Astrocyte of the hippocampus (primary cell): ENCODE data around the gene PRODH2.
"Not testable (repeated sequence)": the region's sequence is repeated elsewhere in the genome, so short reads cannot be mapped to it uniquely, and the experiment has no call there.

Experiments used
- DNase-seq: peaks from one replicate; pipeline ENCODE4 v3.0.0; 2011; ENCODE audit warnings: low read depth, low spot score

The PRODH2 gene

DNA sequence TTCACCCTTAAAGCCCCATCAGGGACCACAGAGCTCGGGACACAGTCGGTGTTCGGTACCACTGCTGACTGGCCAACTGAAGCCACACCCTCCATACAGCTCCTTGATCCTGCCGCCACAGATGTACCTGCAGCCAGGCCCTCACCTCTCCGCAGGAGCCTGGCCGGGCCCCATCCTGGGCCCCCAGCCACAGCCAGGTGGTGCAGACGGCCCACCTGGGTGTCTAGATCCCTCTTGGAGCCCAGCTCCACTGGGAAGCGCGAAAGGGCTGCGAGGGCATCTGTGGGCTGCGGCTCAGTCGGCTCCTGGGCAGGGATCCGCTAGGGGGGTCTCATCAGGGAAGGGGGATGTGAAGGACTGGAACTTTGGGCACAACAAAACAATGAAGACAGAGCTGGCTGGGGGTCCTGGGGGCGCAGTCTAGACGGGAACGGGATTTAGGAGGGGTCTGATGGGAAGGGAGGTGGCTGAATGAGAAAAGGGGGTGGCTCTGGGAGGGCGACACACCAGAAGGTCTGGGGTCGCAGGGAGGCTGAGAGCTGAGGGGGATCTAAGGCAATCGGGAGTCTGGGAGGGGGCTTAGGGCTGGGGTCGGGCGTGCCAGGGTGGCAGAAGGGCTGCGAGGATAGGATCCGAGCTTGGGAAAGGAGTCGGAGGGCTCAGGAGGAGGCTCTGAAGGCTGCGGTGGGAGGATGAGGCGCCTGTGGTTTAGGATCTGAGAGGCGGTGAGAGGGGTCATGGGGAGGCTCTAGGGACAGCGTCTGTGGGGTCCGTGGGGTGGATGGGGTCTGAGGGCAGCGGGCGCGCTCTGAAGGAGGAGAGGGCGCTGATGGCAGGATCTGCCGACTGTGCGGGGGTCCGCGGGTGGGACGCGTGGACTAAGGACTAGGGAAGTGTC is 15.8 kb downstream of the PRODH2 start:
- no peak for DNase-seq

GRCh38 chr19:35795564-35795963 is 17.1 kb downstream of the PRODH2 start:
- not testable (repeated sequence) for DNase-seq

DNA sequence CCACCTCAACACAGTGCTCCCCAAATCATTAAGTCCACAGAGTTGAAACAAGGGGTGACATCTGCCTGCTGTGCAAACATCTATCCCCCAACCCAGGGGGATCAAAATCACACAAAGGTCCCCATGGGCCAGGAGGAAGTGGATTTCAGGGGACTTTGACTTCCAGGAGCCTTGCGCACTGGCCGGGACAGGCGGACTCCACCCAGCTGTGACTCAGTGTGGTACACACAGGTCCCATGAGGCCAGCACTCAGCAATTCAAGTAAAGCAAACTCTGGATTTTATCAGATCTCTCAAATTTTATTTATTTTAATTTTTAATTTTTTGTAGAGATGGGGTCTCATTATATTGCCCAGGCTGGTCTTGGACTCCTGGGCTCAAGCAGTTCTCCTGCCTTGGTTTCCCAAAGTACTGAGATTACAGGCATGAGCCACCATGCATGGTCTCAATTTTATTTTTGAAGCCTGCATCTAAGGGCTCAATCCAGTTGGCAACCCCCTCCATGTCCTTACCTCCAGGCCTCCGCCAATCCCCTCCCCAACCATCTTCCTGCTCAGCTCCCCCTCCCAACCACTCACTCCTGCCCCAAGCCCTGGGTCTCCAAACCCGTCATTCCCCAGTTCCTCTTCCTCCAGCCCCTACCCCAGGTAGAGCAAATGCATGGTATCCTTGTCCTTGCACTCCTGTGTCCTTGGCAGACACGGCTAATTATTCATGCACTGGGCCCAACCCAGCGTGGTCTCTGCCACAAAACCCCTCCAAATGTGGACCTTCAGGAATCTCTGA is 19.1 kb downstream of the PRODH2 start:
- no peak for DNase-seq

DNA sequence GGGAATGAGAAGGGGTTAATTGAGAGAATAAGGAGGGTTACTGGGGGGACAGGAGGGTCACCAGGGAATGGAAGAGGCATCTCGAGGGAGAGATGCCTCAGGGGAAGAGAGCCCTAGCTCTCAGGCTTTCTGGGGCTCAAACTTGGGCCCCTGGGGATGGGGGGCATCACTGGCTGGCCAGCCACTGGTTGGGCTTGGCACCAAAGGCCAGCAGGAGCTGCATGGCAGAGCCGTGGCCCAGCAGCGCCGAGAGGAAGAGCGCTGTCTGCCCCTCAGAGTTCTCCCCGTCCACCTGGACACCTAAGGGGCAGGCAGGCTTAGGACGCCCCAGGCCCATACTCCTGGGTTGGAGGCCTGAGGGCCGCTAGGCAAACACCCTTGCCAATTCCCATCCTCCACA is 19.8 kb downstream of the PRODH2 start:
- no peak for DNase-seq

- DNase-seq: no peak
Measured at GRCh38 chr19:35792312-35792711, 20.3 kb downstream of the PRODH2 start.

- DNase-seq: no peak
Measured at GRCh38 chr19:35791814-35792279, 20.8 kb downstream of the PRODH2 start.

DNA sequence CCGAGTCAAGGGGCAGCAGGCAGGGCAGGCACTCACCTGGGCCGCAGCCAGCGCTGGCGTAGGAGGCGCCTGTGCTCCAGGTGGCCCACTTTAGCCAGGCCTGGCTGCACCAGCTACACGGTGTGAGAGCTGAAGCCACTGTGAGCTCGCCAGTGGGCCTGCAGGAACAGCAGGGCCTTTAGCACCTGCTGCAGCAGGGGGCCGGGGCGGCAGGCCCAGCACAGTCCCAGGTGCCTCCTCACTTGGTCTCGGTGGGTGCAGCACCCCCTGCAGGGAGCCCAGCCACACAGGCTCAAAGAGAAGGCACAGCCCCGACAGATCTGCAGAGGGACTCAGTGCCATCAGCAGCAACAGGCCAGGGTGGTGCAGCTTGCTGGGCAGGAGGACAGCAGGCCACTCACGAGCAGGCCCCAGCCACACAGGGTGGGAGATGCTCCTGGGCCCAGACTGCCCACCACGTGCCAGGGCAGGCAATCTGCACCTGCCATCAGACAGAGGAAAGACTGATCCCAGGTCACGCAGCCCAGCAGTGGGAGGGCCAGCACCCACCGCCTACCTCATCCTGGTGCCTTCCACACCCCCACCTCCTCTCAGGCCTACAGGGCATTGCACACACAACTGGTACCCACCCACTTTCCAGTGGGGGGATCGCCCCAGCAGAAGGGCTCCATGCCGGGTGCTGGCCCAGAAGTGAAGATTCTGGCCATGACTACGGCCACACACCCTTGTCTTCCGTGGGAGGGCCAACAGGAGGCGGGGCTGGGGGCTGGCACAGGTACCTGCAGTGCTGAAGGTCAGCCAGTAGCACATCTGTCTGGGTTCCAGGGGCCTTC is 21.4 kb downstream of the PRODH2 start:
- no peak for DNase-seq

GRCh38 chr19:35789978-35790944 is 22.4 kb downstream of the PRODH2 start:
- DNase-seq: no peak

- DNase-seq: no peak
Measured at GRCh38 chr19:35789195-35789977, 23.3 kb downstream of the PRODH2 start.

DNA sequence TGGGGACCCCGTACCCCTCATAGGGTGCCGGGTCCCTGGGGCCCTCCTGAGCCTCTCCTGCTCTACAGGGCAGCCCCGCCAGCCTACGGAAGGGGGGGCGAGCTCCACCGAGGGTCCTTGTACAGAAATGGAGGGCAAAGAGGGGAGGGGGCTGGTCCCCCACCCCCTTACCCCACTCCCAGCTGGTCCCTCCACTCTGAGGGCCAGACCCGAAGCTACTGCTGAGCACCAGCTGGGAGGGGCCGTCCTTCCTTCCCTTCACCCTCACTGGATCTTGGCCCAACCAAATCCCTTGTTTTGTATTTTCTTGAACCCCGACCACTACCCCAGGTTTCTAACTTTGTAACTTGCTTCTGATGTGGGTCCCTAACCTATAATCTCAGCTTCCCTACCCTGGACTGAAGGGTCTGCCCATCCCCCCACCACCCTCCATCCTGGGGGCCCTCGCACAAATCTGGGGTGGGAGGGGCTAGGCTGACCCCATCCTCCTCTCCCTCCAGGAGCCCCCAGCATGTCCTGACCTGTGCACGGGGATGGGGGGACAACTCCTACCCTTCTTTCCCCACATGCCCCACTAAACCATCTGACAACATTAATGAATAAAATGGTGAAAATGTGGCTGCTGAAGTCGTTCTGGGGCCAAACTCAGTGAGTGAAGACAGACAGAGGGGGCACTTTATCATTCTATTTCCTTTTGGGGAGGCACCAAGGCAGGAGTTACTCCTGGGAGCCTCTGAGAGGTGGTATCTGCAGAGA is 24.3 kb downstream of the PRODH2 start:
- DNase-seq: no peak

- DNase-seq: no peak
Measured at GRCh38 chr19:35787227-35787799, 25.3 kb downstream of the PRODH2 start.

DNA sequence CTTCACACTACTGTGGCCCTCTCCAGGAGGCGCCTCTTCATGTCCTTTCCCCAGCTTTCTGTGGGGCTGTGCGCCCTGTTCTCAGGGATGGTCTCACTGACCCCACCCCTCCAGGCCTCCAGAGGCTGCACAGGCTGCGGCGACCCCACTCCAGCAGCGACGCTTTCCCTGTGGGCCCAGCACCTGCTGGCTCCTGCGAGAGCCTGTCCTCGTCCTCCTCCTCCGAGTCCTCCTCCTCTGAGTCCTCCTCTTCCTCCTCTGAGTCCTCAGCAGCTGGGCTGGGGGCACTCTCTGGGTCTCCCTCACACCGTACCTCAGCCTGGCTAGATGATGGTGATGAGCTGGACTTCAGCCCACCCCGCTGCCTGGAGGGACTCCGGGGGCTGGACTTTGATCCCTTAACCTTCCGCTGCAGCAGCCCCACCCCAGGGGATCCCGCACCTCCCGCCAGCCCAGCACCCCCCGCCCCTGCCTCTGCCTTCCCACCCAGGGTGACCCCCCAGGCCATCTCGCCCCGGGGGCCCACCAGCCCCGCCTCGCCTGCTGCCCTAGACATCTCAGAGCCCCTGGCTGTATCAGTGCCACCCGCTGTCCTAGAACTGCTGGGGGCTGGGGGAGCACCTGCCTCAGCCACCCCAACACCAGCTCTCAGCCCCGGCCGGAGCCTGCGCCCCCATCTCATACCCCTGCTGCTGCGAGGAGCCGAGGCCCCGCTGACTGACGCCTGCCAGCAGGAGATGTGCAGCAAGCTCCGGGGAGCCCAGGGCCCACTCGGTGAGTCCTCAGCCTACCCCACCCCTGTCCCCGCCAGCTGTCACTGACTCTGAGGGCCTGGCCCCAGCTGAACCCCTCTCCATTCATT is 26.1 kb downstream of the PRODH2 start:
- no peak for DNase-seq

DNA sequence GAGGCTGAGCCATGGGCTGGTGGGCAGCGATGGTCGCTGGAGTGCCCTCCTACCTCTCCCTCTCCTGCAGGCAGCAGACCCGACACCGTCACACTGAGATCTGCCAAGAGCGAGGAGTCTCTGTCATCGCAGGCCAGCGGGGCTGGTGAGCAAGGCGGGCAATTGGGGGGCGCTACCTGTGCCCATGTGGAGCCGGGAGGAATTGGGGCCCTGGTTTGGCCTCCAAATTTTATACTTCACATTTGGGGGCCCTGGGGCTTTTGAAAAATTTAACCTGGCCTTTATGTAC is 27.4 kb downstream of the PRODH2 start:
- DNase-seq: no peak

- no peak for DNase-seq
Measured at GRCh38 chr19:35784503-35785338, 27.9 kb downstream of the PRODH2 start.

DNA sequence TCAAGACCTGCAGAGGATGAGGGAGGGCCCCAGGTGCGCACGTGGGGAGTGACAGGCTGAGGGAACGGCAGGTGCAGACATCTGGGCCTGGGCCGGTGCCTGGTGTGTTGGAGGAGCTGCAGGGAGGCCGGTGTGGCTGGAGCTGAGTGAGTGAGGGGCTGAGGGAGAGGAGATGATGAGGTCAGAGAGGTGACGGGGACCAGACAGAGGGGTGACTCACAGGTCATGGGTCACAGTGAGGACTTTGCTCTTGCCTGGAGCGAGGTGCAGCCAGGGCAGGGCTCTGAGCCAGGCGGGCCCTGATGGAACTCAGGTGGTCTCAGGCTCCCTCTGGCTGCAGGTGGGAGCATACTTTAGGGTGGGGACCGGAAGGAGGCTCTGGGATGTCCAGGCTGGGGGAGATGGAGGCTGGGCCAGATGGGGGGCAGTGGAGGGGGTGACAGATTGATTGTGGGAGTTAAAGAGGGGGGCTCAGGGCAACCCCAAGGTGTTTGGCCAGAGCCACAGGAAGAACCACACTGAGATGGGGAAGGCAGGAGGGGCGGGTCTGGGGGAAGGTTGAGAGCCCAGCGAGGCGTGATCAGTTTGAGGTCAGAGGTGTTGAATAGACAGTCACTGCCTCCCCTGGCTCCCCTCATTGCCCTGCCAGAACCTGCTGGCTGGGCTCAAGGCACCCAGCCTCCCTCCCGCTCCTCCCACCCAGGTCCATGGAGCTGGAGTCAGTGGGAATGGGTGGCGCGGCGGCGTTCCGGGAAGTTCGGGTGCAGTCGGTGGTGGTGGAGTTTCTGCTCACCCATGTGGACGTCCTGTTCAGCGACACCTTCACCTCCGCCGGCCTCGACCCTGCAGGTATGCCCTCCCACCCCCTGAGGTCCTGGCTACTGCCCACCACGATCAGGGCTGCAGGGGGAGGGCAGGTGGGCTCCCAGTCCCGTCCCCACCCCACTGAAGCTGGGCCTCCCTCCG is 28.9 kb downstream of the PRODH2 start:
- DNase-seq: no peak

DNA sequence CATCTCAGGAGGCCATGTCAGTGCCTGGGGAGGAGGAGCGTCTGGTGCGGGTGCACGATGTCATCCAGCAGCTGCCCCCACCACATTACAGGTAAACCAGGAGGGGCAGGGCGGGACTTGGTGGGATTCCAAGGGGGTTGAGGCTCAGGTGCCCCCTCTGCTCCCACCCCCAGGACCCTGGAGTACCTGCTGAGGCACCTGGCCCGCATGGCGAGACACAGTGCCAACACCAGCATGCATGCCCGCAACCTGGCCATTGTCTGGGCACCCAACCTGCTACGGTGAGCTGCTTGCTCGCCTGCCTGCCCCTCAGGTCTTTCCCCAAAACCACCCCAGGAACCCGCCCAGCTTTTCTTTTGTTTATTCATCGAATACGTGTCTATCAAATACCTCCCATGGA is 30.1 kb downstream of the PRODH2 start:
- DNase-seq: no peak
